ENCODE data around the gene GNG12. TPM values are rescaled to one million over a fixed set of nuclear protein-coding genes. Genes with fewer than 3 reads are reported as not detected.

GNG12 gene
- total and polyA plus RNA-seq, 2 donors (not counting 3 experiments of a cell fraction or from before 2014, with no cell fraction given) = 107 to 152 TPM

DNA sequence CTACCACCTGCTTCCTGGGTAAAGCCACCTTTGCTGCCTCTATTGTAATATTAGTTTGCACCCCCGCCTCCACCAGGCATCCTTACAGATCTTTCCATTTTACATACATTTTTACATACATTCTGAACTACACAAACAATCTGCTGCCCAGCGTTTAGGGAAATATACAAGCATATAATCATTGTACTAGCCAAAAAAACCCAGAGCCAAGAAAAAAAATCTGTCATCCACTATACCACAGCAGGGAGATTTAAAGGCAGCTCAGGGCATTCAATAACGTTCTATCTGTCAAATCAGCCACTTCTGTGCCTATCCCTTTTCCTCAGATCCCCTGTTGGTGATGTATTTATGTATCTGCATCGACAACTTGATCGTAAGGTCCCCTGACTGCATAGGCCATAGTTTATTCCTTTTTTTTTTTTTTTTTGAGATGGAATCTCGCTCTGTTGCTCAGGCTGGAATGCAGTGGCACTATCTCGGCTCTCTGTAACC, 43.0 kb downstream of the GNG12 start:
- no peak for TF ChIP-seq GATA2 (IDR thresholded peaks at IDR 0.05; ENCODE audit: insufficient read depth, insufficient read length, low read depth, low read length)
- TF ChIP-seq, protein P1, sequence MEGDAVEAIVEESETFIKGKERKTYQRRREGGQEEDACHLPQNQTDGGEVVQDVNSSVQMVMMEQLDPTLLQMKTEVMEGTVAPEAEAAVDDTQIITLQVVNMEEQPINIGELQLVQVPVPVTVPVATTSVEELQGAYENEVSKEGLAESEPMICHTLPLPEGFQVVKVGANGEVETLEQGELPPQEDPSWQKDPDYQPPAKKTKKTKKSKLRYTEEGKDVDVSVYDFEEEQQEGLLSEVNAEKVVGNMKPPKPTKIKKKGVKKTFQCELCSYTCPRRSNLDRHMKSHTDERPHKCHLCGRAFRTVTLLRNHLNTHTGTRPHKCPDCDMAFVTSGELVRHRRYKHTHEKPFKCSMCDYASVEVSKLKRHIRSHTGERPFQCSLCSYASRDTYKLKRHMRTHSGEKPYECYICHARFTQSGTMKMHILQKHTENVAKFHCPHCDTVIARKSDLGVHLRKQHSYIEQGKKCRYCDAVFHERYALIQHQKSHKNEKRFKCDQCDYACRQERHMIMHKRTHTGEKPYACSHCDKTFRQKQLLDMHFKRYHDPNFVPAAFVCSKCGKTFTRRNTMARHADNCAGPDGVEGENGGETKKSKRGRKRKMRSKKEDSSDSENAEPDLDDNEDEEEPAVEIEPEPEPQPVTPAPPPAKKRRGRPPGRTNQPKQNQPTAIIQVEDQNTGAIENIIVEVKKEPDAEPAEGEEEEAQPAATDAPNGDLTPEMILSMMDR (IDR thresholded peaks at IDR 0.05; ENCODE audit: extremely low read depth in 1 of 2, insufficient read depth in 1 of 2, low read depth in 1 of 2, low read length in 2 of 2) = no peak
- no peak for TF ChIP-seq MAX (IDR thresholded peaks at IDR 0.05; ENCODE audit: insufficient read depth, insufficient read length)
- TF ChIP-seq JUN (IDR thresholded peaks at IDR 0.05; ENCODE audit: borderline replicate concordance, insufficient read depth, insufficient read length, low read depth) = no peak
- TF ChIP-seq POLR2AphosphoS5 (IDR thresholded peaks at IDR 0.05; ENCODE audit: insufficient read depth, low read depth, low read length) = no peak
- no peak for TF ChIP-seq EZH2 (IDR thresholded peaks at IDR 0.05; ENCODE audit: borderline replicate concordance, low read depth, low read length, severe bottlenecking)
- no peak for TF ChIP-seq MYC (IDR thresholded peaks at IDR 0.05; ENCODE audit: low read depth, low read length)
- TF ChIP-seq POLR2A (IDR thresholded peaks at IDR 0.05; ENCODE audit: low read depth, low read length) = no peak
- no peak for TF ChIP-seq FOS (IDR thresholded peaks at IDR 0.05; ENCODE audit: borderline replicate concordance, insufficient read depth, low read length)
- Histone ChIP-seq H2AFZ (ENCODE audit: low read depth, low read length) (no peak overlapping the region), H3K4me3 (replicated peaks in 1 of 3; ENCODE audit: insufficient read depth in 1 of 3, low read depth in 1 of 3, low read length in 3 of 3) (no peak overlapping the region), H3K79me2 (ENCODE audit: control insufficient read depth, insufficient read depth, low read length) (peaks cover 82% of the 10 kb centered on the region), H3K4me1 (ENCODE audit: control insufficient read depth, extremely low read depth, insufficient read depth, low read length) (peaks cover 97% of the 10 kb centered on the region), H3K27ac (ENCODE audit: insufficient read depth, low read depth, low read length) (peak overlapping the region; percentile 65), H4K20me1 (replicated peaks; ENCODE audit: control insufficient read depth, extremely low read depth, insufficient read depth, low read length) (no peaks in the 10 kb centered on the region), H3K9ac (replicated peaks; ENCODE audit: extremely low read depth, insufficient read depth, low read length) (peak overlapping the region; percentile 2), H3K27me3 (ENCODE audit: control insufficient read depth in 2 of 2, insufficient read depth in 2 of 2, low read length in 2 of 2) (no peaks in the 10 kb centered on the region), H3K9me1 (replicated peaks; ENCODE audit: control insufficient read depth, extremely low read depth, insufficient read depth, low read length) (no peaks in the 10 kb centered on the region), H3K9me3 (replicated peaks; ENCODE audit: control insufficient read depth, insufficient read depth, low read length) (no peaks in the 10 kb centered on the region), H3K36me3 (ENCODE audit: control insufficient read depth in 2 of 2, extremely low read depth in 1 of 2, insufficient read depth in 2 of 2, low read length in 2 of 2) (no peaks in the 10 kb centered on the region), H3K4me2 (ENCODE audit: insufficient read depth, low read length) (peak overlapping the region; percentile 28)
- POLR2A ChIA-PET = no interaction called here
- CTCF ChIA-PET = interaction anchor here (0.7 to 3.8 kb wide), 2 partner anchors 9 to 24 kb away, joined by 4 to 19 read pairs; no protein-coding TSS in a partner anchor
- DNase-seq (ENCODE audit: low read depth, low spot score) = no peak
- dilution Hi-C loops (cut with MboI; ENCODE audit: extremely low pct_ligation_motif_present, low sequenced_read_pairs) = no loop called here
- FAIRE-seq = no peak
- intact Hi-C loops (cut with micrococcal nuclease) = no loop called here
- no TSS peak for BruUV-seq (replicated peaks)
